ENCODE data around the gene MAPRE3.

MAPRE3 gene

GRCh38 chr2:26951236-26951635 is 19.2 kb upstream of the MAPRE3 start:
- no peak for DNase-seq

- no peak for DNase-seq
These were observed 18.1 kb upstream of the MAPRE3 start for GRCh38 chr2:26952374-26952773.

- no peak for DNase-seq
These were observed 16.3 kb upstream of the MAPRE3 start for GRCh38 chr2:26954135-26954534.

- DNase-seq = no peak
These were observed 13.4 kb upstream of the MAPRE3 start for GRCh38 chr2:26957041-26957440.

DNA sequence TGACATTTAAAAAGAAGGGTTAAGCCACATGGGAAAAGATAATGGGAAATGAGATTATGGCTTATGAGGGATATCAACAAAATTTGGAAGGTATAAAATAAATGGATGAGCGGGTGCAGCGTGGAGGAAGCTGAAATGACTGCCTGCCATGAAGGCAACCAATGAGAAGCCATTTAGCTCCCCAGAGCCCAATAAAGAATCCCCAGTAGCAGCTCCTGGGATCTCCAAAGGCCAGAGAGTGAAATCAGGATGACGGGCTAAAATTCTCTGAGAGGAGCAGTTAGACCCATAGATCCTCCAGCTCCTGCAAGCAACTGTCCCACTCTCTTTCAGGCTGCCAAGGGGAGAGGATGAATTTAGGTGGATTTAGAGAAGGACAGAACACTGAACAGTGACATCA is 12.9 kb upstream of the MAPRE3 start:
- DNase-seq = no peak

- DNase-seq = no peak
These were observed 11.1 kb upstream of the MAPRE3 start for GRCh38 chr2:26959331-26959730.

- DNase-seq = no peak
These were observed 5.8 kb upstream of the MAPRE3 start for GRCh38 chr2:26964446-26965130.

DNA sequence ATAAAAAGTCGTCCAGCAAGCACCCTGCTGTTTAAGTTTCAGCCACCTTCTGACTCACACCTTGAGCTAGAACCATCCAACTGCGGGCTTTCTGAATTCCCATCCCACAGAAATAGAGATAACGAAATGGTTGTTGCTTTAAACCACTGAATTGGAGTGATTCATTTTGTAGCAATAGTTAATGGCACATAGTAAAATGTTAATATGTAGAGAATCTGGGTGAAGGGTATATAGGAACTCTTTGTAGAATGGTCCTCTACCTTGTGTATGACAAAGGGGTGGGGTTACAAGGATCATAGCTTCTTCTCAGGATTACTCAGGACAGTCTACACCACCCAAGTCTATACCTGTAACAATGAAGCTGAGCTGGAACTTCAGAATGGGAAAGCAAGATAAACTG is 2.4 kb upstream of the MAPRE3 start:
- no peak for DNase-seq

DNA sequence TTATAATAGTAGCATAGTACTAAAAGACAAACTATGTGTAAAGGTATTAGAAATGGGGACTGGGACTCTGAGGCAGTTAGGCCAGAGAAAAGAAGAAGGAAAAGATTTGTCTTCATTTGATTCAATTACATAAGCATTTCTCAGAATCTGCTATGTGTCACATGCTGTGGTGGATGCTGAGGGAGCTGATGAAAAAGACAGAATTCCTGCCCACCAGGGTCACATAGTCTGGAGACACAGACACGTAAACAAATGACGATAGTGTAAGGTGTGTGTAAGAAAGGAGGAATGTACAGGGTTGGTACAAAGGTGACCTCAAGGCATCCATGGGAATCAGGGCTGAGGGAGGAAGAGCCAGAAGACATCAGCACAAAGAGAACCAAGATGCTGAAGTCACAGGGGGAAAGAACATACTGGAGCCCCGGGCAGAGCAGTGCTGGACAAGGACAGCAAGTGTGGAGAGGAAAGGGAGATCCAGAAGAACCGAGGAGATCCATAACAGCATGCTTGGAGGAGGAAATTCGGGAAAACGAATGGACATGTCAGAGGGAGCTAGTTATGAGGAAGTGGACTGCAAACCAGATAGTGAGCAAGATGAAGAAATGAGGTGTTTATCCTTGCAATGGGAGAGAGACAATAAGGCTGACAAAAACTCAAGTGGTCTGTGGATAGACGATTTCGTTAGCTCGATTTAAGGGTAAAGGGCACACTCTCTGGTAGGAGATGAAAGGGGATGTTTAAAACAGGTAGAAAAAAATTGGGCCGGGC is 1.2 kb upstream of the MAPRE3 start:
- DNase-seq = no peak

DNA sequence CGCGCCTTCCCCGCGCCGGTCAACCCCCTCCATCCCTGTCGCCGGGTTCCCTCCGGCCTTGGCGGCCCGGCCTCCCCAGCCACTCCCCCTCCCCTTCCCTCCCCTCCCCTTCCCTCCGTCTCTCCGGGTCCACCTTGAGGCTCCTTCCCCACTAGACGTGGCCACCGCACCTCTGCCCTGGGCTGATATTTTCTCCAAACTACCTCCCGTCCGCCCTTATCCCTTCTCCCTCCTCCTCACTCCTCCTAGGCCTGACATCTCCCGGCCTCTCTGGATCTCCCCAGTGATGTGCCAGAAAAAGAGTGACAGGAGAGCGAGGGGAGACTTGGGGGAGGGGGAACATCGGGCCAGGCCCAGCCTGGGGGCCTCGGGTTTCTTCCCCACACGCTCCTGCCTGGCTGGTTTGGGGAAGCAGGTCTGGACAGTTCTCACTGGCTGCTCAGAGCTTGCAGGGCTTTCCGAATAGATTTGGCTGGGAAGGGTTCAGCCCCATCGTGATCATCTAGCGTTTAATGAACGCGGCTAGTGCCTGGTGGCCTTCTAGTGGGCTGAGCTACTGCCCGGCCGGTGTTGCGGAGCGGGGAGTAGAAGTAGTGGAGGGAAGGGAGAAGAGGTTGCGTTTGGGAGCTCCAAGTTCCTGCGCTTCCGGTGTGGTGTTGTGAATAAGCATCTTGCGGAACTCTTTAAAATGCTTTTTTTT is 641 bp downstream of the MAPRE3 start:
- peak; percentile 29 for DNase-seq

DNA sequence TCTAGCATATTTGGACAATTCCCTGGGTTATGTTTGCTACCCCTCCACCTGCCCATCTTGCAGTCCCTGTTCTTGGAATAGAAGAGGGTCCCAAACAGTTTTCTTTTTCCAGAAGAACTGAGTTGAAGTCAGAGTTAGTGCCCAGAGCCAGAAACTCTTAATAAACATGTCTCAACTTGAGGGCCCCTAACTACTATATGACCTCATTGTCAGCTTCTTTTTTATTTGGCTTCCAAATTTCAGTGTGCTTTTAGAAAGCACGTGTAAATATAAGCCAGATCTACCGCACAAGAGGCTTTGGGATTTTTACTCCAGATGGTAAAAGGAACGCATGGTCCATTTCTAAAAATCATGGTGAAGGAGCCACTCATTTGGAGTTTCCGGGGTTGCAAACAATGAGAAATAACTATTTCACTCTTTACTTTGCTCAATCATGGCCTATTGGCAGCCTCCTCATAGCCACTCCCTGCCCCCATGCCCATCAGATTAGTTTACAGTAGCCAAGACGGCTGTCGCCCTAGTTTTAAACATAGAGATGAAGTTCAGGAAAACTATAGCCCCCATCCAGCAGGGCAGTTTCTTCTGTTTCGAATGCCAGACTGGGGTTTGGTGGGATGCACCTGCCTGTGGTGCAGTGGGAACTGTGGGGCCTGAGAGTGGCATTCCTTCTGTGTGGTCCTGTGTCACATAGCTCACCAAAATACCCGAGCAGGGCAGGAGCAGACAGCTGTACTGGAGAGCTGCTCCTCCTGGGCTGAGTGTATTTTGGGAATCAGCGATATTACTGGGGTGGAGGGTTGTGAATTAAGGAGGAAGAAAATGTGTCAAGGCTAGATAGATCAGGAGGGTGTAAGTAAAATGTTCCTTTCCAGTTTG is 1.7 kb downstream of the MAPRE3 start:
- DNase-seq = no peak

DNA sequence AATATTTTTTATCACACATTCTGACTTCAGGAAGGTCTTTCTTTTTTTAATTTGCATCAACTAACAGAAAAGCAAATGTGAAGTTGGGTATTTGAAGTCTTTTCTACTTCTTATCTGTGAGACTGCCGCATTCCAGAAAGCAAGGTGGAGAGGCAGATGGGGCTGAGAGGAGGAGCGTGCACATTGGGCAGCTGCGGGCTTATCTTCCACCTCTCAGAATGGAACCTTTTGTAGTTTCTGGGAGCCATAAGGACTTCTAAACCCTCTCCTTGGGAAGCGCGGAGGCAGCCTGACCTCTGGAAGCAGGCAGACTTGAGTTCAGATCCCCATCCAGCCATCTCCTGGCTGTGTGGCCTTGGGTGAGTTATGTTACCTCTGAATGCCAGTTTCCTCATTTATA is 3.9 kb downstream of the MAPRE3 start:
- no peak for DNase-seq

DNA sequence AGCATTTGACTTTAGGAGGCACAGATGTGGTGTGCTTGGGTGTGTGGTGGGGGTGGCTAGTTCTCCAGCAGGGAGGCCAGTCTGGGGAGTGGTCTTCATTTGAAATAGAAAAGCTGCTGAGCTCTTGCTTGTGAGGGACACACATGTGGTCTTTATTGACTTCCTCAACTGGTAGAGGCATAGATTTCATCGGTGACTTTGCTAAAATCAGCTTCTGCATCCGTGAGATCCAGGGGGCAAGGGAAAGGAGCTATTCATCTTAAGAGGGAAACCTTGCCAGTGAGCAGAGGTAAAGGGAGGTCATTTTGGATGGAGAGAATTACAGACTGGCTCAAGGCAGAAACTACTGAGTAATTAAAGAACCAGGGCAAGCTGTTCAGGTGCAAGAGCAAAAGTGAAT is 4.7 kb downstream of the MAPRE3 start:
- no peak for DNase-seq

DNA sequence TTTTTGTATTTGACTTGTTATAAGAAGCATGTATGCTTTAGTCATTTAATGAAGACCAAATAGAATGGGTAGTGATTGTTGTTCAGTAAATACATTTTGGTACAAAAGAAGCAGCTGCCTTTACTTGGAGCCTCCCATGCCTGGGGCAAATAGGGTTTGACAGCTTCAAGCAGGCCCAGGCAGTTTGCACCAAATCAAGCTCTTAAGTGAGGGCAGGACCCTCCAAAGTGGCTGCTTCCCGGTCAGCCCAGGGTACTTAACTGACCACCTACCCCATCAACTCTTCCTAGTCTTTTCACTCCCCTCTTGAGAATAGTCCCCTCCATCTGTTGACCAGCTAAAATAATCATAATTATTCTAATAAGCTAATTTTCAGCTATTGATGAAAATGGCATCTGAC is 5.2 kb downstream of the MAPRE3 start:
- no peak for DNase-seq

- no peak for DNase-seq
These were observed 5.8 kb downstream of the MAPRE3 start for GRCh38 chr2:26976237-26976636.

GRCh38 chr2:26977012-26977411 is 6.6 kb downstream of the MAPRE3 start:
- DNase-seq = no peak

DNA sequence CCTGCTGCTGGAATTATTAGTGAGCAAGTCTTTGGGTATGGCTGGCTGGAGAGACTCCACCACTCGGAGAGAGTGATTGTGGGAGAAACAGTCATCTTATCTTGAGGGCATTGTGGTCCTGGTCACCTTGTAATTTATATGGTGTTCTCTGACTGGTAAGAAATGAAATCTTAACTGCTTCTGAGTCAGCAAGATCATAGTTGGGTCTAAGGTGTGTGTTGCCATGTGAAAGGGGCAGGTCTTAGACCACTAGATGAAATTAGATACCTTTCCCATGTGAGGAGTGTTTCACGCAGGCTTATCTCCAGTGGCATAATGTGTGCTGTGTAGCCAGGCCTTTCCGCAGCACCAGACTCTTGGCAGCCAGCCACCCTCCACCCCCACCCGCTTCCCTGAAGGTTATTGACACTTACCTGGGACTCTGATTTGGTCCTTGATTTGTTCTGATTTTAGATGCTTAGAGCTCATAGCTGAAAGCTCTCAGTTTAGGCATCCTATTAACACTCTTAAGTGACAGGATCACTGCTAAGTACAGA is 7.7 kb downstream of the MAPRE3 start:
- no peak for DNase-seq

DNA sequence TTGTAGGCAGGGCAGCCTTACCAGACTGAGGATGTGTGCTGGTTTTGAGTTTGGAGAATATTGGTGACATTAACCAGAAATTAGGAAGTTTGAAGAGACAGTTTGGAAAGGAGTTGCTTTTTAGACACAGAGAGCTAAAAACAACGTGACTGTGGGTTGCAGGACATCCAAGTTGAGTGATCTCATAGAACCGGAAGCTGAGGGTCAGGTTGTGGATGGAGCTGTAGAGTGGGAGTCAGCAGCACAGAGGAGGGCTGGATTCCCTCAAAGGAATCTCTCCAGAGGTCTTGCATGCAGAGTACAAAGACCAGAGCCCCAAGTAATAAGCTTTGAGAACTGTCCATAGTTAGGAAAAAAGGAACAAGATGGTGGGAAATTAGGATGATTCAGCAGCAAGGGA is 9.3 kb downstream of the MAPRE3 start:
- DNase-seq = no peak

DNA sequence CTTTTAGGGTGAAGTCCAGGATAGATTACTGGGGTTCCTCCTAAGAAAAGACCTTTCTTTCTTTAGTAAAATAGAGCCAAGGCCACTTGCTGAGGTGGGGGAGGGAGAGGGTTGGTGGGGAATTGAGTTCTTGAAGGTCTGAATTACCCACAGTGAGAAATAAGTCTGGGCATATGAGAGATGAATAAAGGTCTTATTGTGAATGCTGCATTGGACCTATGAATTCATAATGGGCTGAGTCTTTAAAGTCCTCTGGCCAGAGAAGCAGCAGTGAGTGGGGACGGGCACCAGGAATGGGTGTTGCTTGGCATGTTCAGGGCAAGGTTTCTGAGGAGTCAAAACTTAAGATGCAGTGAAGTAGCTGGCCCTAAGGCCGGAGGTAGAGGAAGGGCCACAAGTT is 10.5 kb downstream of the MAPRE3 start:
- no peak for DNase-seq

DNA sequence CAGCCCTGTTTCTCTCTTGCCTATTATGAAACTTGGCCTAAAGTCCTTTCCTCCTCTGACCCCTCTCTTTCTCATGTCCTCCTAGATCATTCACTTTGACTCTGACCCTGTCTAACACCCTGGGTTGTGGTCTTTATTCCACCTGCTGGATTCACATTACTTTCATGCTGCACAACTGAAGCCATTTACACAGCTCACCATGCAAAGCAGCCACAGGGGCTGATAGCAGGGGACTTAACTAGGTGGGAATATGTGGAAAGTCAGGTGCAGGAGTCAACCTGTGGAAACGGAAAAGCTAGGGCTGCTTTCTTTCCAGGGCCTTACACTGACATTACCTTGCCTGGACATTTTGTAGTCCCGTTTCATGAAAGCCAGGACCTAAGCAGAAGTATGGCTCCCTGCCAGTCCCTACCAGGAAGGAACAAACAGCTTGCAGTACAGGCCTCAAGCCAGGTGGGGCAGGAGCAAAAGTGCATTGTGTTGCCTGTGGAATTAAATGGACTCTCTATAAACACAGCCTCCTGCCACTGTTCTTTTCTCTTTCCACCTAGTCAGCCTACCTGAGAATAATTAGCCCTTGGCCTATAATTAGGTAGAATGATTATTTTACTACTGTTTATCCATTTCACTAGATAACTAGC is 11.8 kb downstream of the MAPRE3 start:
- DNase-seq = peak; percentile 49

DNA sequence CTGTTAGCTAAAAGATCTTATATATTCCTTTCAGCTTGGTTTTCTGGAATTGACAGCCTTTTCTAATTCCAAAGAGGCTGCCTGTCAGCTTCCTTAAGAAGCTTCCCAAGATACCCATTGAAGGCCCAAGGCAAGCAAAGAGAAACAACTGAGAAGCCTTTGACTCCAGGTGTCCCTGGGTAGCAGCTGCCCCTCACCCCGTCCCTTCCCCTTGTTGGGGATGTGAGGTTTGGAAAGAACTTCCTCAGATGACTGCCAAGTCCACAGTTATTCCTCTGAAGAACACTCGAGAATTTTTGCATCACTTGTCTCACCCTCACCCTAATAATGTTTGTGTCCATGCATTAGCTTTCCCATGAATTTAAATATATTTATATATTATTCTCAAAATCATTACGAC is 13.3 kb downstream of the MAPRE3 start:
- DNase-seq = no peak

- no peak for DNase-seq
These were observed 15.4 kb downstream of the MAPRE3 start for GRCh38 chr2:26985807-26986206.

All from femur (tissue), 1 donor.